MCF 10A (cell line): ENCODE measurements around the gene REPS2. TPM values are rescaled to one million over a fixed set of nuclear protein-coding genes. Genes with fewer than 3 reads are reported as not detected.

Experiments used
- BruUV-seq: library from RNA; stranded (reverse); fragments of 400-500 nt; replicated peaks from 2 replicates; lab custom pipeline; 2021; lab: Mats Ljungman, UMichigan
- CTCF ChIA-PET: fragments of 300-600 bp; sonication (Branson Sonifier 250); formaldehyde crosslinking; extraction: SDS; loops from one replicate; lab custom pipeline; 2021; ENCODE audit warnings: antibody characterized with exemption, inconsistent platforms; lab: Yijun Ruan, JAX
- POLR2A ChIA-PET: fragments of 300-600, 350-650 bp; sonication (Branson Sonifier 250); formaldehyde crosslinking; extraction: SDS; loops from one replicate; lab custom pipeline; 2020; ENCODE audit warnings: antibody characterized with exemption, inconsistent platforms; lab: Yijun Ruan, JAX
- DNase-seq: peaks from one replicate; pipeline ENCODE4 v3.0.0-alpha.2; 2018; ENCODE audit not compliant: unreplicated experiment
- H3K27ac Mint-ChIP-seq: one replicate; pipeline ENCODE4 v1.8.0; 2022; ENCODE audit warnings: mild to moderate bottlenecking, low read depth, mixed read lengths; ENCODE audit not compliant: unreplicated experiment
- H3K27me3 Mint-ChIP-seq: one replicate; pipeline ENCODE4 v1.8.0; 2022; ENCODE audit warnings: mixed read lengths; ENCODE audit not compliant: insufficient read depth, unreplicated experiment
- H3K36me3 Mint-ChIP-seq: one replicate; pipeline ENCODE4 v1.8.0; 2022; ENCODE audit warnings: mild to moderate bottlenecking, moderate library complexity, mixed read lengths; ENCODE audit not compliant: insufficient read depth, unreplicated experiment
- H3K4me1 Mint-ChIP-seq: one replicate; pipeline ENCODE4 v1.8.0; 2022; ENCODE audit warnings: mixed read lengths; ENCODE audit not compliant: insufficient read depth, unreplicated experiment
- H3K4me3 Mint-ChIP-seq: one replicate; pipeline ENCODE4 v1.8.0; 2022; ENCODE audit warnings: mild to moderate bottlenecking, moderate library complexity, mixed read lengths; ENCODE audit not compliant: unreplicated experiment
- H3K9me3 Mint-ChIP-seq: one replicate; pipeline ENCODE4 v1.8.0; 2022; ENCODE audit warnings: mixed read lengths; ENCODE audit not compliant: unreplicated experiment
- intact Hi-C: fragments of 100-400 bp; cut with micrococcal nuclease; formaldehyde crosslinking; loops from 2 replicates; pipeline ENCODE4 v1.14.1; 2022
- total RNA-seq: library from RNA; stranded (reverse); gene quantifications from 2 replicates; pipeline ENCODE4 v1.2.3, GENCODE V29; 2022
- TF ChIP-seq, protein P1 (sequence below): fragments of 200-600 bp; IDR thresholded peaks from one replicate; pipeline ENCODE4 v1.8.0; 2022; ENCODE audit warnings: antibody characterized with exemption, mild to moderate bottlenecking; ENCODE audit not compliant: unreplicated experiment

REPS2 gene
- total RNA-seq, 1 experiment from 2014 or later: 8.1 TPM

- Mint-ChIP-seq H3K27ac (peak overlapping the region; percentile 49), H3K9me3 (peaks cover 8% of the 10 kb centered on the region), H3K36me3 (no peaks in the 10 kb centered on the region), H3K27me3 (peaks cover 51% of the 10 kb centered on the region), H3K4me1 (peaks cover 13% of the 10 kb centered on the region), H3K4me3 (no peak overlapping the region)
- intact Hi-C loops: no loop called here
- DNase-seq: peak; percentile 43
- ChIA-PET POLR2A (no interaction called here), CTCF (no interaction called here)
- no TSS peak for BruUV-seq
- TF ChIP-seq, protein P1, sequence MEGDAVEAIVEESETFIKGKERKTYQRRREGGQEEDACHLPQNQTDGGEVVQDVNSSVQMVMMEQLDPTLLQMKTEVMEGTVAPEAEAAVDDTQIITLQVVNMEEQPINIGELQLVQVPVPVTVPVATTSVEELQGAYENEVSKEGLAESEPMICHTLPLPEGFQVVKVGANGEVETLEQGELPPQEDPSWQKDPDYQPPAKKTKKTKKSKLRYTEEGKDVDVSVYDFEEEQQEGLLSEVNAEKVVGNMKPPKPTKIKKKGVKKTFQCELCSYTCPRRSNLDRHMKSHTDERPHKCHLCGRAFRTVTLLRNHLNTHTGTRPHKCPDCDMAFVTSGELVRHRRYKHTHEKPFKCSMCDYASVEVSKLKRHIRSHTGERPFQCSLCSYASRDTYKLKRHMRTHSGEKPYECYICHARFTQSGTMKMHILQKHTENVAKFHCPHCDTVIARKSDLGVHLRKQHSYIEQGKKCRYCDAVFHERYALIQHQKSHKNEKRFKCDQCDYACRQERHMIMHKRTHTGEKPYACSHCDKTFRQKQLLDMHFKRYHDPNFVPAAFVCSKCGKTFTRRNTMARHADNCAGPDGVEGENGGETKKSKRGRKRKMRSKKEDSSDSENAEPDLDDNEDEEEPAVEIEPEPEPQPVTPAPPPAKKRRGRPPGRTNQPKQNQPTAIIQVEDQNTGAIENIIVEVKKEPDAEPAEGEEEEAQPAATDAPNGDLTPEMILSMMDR: no peak
Observed at GRCh38 chrX:16970977-16971376, 24.5 kb downstream of the REPS2 start.

DNA sequence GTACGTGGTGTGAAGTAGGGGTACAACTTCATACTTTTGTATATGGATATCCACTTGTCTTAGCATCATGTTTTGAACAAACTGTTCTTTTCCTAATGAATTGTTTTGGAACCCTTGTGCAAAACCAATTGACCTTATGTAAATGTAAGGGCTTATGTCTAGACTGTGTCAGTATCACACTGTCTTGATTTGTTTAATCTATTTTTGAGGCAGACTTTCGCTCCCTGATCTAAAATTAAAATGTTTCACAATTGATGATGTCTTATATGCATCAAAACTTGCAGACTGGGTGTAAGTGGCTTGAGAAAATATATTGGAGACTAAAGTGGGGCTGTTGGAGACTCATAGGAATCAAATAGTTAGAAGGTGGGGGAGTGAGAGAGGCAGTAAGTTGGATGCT is 25.2 kb downstream of the REPS2 start:
- TF ChIP-seq, protein P1: no peak
- POLR2A ChIA-PET: interaction anchor here (0.7 kb wide), 1 partner anchor 141 kb away, joined by 3 read pairs; no protein-coding TSS in a partner anchor
- no TSS peak for BruUV-seq
- no peaks in the 10 kb centered on the region for H3K36me3 Mint-ChIP-seq
- H3K4me3 Mint-ChIP-seq: no peak overlapping the region
- H3K27me3 Mint-ChIP-seq: peaks cover 51% of the 10 kb centered on the region
- CTCF ChIA-PET: interaction anchor here (0.6 kb wide), 2 partner anchors 8 to 146 kb away, joined by 3 read pairs; no protein-coding TSS in a partner anchor
- intact Hi-C loops: no loop called here
- no peak for DNase-seq
- H3K9me3 Mint-ChIP-seq: peaks cover 8% of the 10 kb centered on the region
- peaks cover 13% of the 10 kb centered on the region for H3K4me1 Mint-ChIP-seq
- peak overlapping the region; percentile 49 for H3K27ac Mint-ChIP-seq

GRCh38 chrX:16975233-16975632 is 28.8 kb downstream of the REPS2 start:
- Mint-ChIP-seq H3K4me1 (peaks cover 13% of the 10 kb centered on the region), H3K36me3 (no peaks in the 10 kb centered on the region), H3K27me3 (peaks cover 61% of the 10 kb centered on the region), H3K9me3 (peaks cover 8% of the 10 kb centered on the region), H3K27ac (no peak overlapping the region), H3K4me3 (no peak overlapping the region)
- TF ChIP-seq, protein P1: no peak
- POLR2A ChIA-PET: no interaction called here
- intact Hi-C loops: no loop called here
- BruUV-seq: no TSS peak
- CTCF ChIA-PET: no interaction called here
- DNase-seq: no peak

DNA sequence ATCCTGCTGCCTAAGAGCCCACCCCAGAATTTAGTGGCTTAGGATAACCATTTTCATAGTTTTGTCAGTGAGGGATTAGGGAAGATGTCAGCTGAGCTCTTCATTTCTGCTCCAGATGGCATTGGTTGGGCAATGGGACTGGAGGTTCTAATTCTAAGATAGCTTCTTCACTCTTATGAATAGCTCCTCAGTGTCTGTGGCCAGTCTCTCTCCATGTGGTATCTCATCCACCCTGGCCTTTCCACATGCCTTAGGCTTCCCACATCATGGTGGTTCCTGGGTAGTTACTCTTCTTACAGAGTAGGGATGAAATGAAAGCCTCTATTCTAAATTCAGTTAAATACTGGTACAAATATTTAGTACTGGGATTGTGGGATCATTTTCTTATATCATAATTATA is 31.3 kb downstream of the REPS2 start:
- no peak for DNase-seq
- Mint-ChIP-seq H3K36me3 (no peaks in the 10 kb centered on the region), H3K27me3 (peaks cover 60% of the 10 kb centered on the region), H3K27ac (no peak overlapping the region), H3K4me1 (no peaks in the 10 kb centered on the region), H3K4me3 (no peak overlapping the region), H3K9me3 (no peaks in the 10 kb centered on the region)
- POLR2A ChIA-PET: no interaction called here
- BruUV-seq: no TSS peak
- TF ChIP-seq, protein P1: no peak
- intact Hi-C loops: no loop called here
- CTCF ChIA-PET: no interaction called here
